GM12892 (cell line): Measurements from ENCODE around the gene CORO6.

Source experiments
- POLR2A ChIP-seq: IDR thresholded peaks from 2 replicates; pipeline ENCODE4 v1.6.1; 2011; ENCODE audit warnings: low read depth, low read length, control low read depth
- POLR2AphosphoS5 ChIP-seq: IDR thresholded peaks from 2 replicates; pipeline ENCODE4 v1.6.1; 2011; ENCODE audit warnings: low read depth, low read length, control low read depth
- TAF1 ChIP-seq: IDR thresholded peaks from 2 replicates; pipeline ENCODE4 v1.6.1; 2011; ENCODE audit warnings: low read depth, mild to moderate bottlenecking, control low read depth, low read length, borderline replicate concordance

DNA sequence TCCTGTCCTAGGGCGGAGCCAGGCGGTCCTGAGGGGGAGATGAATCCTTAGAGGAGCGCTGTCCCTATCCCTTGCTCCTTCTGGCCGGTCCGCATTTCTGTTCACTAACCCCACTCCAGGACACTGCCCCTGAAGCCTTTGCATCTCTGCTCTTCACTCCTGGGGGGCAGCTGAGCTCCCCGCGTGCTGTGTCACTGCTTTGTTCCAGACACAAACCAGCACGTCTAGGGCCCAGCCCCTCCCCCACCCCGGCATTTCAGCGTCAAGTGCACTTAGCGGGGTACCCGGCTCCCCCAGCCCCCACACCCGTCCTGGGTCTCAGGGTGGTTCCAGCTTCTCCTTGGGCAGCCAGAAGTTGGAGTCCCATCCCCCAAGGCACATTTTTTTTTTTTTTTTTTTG is 8.9 kb downstream of the CORO6 start:
- no peak for TF ChIP-seq POLR2A
- no peak for TF ChIP-seq POLR2AphosphoS5
- TF ChIP-seq TAF1, result no peak
